Nephron (organoid): ENCODE data around the gene B3GNT7.
"Not testable (repeated sequence)": the region's sequence is repeated elsewhere in the genome, so short reads cannot be mapped to it uniquely, and the experiment has no call there.

Source experiments
- H3K27ac Mint-ChIP-seq, 3 experiments: 2 replicates each; pipeline ENCODE4 v1.8.0; 2020; ENCODE audit warnings: mixed read lengths in 3 of 3, mild to moderate bottlenecking in 2 of 3, moderate library complexity in 1 of 3
- H3K27me3 Mint-ChIP-seq: 2 replicates; pipeline ENCODE4 v1.8.0; 2021; ENCODE audit warnings: low read depth, mild to moderate bottlenecking, moderate library complexity, mixed read lengths
- H3K36me3 Mint-ChIP-seq: 2 replicates; pipeline ENCODE4 v1.8.0; 2020; ENCODE audit warnings: low read depth, mixed read lengths
- H3K4me1 Mint-ChIP-seq: 2 replicates; pipeline ENCODE4 v1.8.0; 2020; ENCODE audit warnings: mixed read lengths
- H3K4me3 Mint-ChIP-seq, 3 experiments: 2 replicates each; pipeline ENCODE4 v1.8.0; 2020; ENCODE audit warnings: mild to moderate bottlenecking in 3 of 3, mixed read lengths in 3 of 3, moderate library complexity in 2 of 3
- H3K9me3 Mint-ChIP-seq: 2 replicates; pipeline ENCODE4 v1.8.0; 2020; ENCODE audit warnings: mixed read lengths
- CTCF ChIP-seq, 3 experiments: fragments of 200-600 bp; sonication (generic); IDR thresholded peaks; one replicate each; pipeline ENCODE4 v1.5.0; 2021; ENCODE audit warnings: antibody characterized with exemption in 3 of 3; ENCODE audit not compliant: unreplicated experiment in 3 of 3

The B3GNT7 gene

DNA sequence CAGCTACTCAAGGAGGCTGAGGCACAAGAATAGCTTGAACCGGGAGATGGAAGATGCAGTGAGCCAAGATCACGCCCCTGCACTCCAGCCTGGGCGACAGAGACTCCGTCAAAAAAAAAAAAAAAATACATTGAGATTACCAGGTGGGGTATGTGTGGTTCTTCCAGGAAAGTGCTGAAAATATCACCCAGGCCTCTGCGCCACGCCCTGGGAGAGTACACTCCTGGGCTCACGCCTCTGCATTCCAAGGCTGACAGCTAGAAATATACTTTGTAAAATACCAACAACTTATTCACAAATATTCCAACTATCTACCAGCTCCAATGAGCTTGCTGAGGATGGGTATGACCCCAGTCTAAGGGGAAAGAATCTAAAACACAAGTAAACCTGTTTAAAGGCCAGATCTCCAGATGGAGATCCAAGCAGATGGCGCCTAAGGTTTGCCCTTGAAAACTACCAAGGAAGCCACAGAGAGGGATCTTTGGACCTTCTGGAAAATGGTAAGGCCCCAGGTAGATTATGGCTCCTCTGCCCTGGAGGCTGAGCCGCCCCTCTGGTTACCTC is 21.6 kb upstream of the B3GNT7 start:
- Mint-ChIP-seq H3K36me3 (peaks cover 5% of the 10 kb centered on the region), H3K27me3 (peaks cover 23% of the 10 kb centered on the region), H3K9me3 (no peaks in the 10 kb centered on the region), H3K4me1 (peaks cover 16% of the 10 kb centered on the region), H3K27ac (no peak overlapping the region), H3K4me3 (no peak overlapping the region)
- no peak for TF ChIP-seq CTCF (IDR thresholded peaks at IDR 0.05; ENCODE audit: unreplicated experiment in 3 of 3)

DNA sequence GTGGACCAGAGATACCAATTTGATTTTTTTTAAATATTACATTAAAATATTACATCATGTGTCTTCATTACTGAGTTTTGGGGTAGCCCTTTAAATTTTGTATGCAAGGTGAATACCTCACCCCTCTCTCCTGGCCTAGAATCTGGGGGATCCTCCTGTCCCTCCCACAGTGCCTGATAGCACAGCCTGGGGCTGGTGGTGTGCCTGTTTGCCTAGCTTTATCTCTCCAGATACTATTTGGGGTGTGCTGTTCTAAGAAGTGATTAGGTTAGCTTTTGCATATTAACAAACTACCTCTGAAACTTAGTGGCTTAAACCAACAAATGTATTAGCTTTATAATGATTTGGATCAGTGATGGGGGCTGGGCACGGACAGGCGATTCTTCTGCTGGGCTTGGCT is 20.7 kb upstream of the B3GNT7 start:
- H3K36me3 Mint-ChIP-seq: peaks cover 5% of the 10 kb centered on the region
- no peaks in the 10 kb centered on the region for H3K9me3 Mint-ChIP-seq
- TF ChIP-seq CTCF (IDR thresholded peaks at IDR 0.05; ENCODE audit: unreplicated experiment in 3 of 3): no peak
- H3K27me3 Mint-ChIP-seq: peaks cover 25% of the 10 kb centered on the region
- peaks cover 16% of the 10 kb centered on the region for H3K4me1 Mint-ChIP-seq
- no peak overlapping the region for H3K27ac Mint-ChIP-seq
- no peak overlapping the region for H3K4me3 Mint-ChIP-seq

- not testable (repeated sequence) for H3K9me3 Mint-ChIP-seq, H3K4me3 Mint-ChIP-seq, H3K36me3 Mint-ChIP-seq, H3K27ac Mint-ChIP-seq
- Mint-ChIP-seq H3K4me1 (peaks cover 16% of the 10 kb centered on the region), H3K27me3 (peaks cover 30% of the 10 kb centered on the region)
These were observed 19.4 kb upstream of the B3GNT7 start for GRCh38 chr2:231375994-231376615.

- TF ChIP-seq CTCF (IDR thresholded peaks at IDR 0.05; ENCODE audit: unreplicated experiment in 3 of 3): no peak
- H3K36me3 Mint-ChIP-seq: peaks cover 5% of the 10 kb centered on the region
- no peak overlapping the region for H3K4me3 Mint-ChIP-seq
- H3K27ac Mint-ChIP-seq: peak overlapping the region in 1 of 3 experiments; percentile 40
- H3K4me1 Mint-ChIP-seq: peaks cover 16% of the 10 kb centered on the region
- no peaks in the 10 kb centered on the region for H3K9me3 Mint-ChIP-seq
- H3K27me3 Mint-ChIP-seq: peaks cover 30% of the 10 kb centered on the region
These were observed 18.7 kb upstream of the B3GNT7 start for GRCh38 chr2:231376857-231377256.

GRCh38 chr2:231378026-231378722 is 17.3 kb upstream of the B3GNT7 start:
- Mint-ChIP-seq H3K4me1 (peaks cover 16% of the 10 kb centered on the region), H3K27ac (no peak overlapping the region), H3K36me3 (no peaks in the 10 kb centered on the region), H3K4me3 (no peak overlapping the region), H3K27me3 (peaks cover 30% of the 10 kb centered on the region), H3K9me3 (no peaks in the 10 kb centered on the region)
- TF ChIP-seq CTCF (IDR thresholded peaks at IDR 0.05; ENCODE audit: unreplicated experiment in 3 of 3): no peak

GRCh38 chr2:231379266-231380215 is 16.0 kb upstream of the B3GNT7 start:
- peaks cover 30% of the 10 kb centered on the region for H3K27me3 Mint-ChIP-seq
- no peak for TF ChIP-seq CTCF (IDR thresholded peaks at IDR 0.05; ENCODE audit: unreplicated experiment in 3 of 3)
- no peak overlapping the region for H3K4me3 Mint-ChIP-seq
- H3K9me3 Mint-ChIP-seq: peaks cover 5% of the 10 kb centered on the region
- peaks cover 16% of the 10 kb centered on the region for H3K4me1 Mint-ChIP-seq
- H3K36me3 Mint-ChIP-seq: no peaks in the 10 kb centered on the region
- H3K27ac Mint-ChIP-seq: no peak overlapping the region
